ENCODE data around the gene ZMYND11.
"Not testable (repeated sequence)": the region's sequence is repeated elsewhere in the genome, so short reads cannot be mapped to it uniquely, and the experiment has no call there.

The ZMYND11 gene

DNA sequence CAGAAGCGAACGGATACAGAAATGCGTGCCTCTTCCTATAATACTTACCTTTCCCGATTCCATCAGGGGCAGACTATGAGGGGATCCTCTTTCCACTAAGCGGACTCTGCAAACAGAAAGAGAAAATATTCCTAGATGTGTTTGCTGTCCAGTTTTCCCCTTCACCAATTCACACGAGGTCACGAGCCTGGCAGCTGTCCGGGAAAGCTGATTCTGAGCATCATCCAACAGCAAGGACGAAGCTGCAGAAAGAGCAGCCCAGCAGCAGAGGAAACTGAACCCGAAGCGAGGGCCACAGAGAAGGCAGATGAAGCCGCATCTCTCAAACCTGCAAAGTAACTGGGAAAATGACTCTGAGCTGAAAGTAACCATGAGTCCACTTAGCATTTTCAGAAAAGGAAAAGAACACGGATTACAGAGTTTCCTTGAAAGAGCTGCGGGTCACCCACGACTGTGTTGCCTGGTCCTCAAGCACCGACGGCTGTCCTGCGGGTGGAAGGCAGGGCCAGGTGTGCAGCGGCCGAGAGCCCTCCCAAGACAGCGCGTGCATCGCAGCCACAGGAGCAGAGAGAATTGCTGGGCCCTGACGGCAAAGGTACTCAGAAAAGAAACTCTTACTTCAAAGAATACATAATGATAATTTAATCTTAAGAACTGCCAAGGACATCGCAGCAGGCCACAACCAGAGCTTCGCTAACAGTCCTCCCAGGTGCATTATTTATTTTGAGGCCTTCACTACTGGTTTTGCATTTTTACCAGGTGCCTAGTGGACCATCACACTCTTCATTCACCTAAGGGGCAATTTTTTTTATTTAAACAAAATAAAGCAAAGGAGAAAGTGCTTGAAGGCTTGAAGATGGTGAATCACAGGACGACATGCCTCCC, 153.3 kb downstream of the ZMYND11 start:
- no peak for DNase-seq

- DNase-seq, result no peak
Measured at GRCh38 chr10:289581-289980, 154.3 kb downstream of the ZMYND11 start.

DNA sequence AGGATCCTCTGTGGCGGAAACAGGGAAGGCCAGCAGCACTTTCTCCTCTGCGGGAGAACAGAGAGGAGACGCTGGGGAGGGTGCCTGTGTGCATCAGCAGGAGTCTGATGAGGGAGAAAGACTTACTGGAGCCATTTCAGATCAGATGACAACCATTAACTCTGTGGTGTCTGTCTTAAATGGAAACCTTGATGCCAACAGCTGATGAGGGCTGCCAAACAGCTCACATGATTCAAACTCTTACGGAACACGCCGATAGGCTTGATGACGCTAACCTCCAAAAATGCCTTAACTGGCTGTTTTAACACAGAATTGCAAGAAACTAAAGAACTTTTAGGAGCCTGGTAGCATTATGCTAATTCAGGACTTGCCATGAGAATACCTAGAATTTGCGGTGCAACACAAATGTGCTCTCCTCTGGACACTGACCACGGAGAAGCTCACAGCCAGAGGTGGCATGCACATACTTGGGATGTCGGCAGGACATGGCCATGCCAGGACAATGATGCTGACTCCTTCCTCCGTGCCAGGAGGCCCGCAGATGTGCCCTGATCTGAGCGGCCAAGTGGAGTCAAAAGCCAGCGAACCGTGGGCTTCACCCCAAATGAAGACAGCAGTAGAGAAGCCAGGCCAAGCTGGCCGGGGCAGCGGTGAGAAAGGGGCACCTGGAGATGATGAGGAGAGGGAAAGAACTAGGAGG, 154.9 kb downstream of the ZMYND11 start:
- no peak for DNase-seq

GRCh38 chr10:293636-294035, 158.4 kb downstream of the ZMYND11 start:
- DNase-seq, result no peak

DNA sequence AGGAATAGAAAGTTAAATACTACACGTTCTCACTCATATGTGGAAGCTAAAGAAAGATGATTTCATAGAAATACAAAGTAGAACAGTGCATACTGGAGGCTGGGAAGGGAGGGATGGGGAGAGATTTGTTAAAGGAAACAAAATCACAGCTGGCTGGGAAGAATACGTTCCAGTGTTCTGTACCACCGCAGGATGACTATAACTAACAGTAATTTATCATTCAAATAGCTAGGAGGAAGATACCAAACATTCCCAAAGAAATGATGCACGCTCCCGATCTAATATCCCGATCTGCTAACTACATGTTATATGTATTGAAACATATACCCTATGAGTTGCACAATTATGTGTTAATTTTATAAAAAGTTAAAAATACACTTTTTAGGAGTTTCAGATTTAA, 162.3 kb downstream of the ZMYND11 start:
- no peak for DNase-seq

DNA sequence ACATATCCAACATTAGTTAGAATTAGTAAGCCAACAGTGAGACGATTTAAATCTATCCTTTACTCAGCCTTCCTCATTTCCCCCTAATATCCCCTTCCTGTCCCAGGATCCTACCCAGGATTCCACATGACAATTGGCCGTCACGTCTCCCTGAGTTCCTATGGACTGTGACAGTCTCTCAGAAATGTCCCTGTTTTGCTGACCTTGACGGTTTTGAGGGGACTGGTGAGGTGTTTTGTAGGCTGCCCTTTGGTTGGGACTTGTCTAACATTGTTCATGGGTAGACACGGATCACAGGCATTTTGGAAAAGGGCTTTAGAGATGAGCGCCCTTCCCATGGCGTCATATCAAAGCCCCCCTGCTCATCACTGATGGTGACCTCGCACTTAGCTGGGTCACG, 162.8 kb downstream of the ZMYND11 start:
- no peak for DNase-seq

DNA sequence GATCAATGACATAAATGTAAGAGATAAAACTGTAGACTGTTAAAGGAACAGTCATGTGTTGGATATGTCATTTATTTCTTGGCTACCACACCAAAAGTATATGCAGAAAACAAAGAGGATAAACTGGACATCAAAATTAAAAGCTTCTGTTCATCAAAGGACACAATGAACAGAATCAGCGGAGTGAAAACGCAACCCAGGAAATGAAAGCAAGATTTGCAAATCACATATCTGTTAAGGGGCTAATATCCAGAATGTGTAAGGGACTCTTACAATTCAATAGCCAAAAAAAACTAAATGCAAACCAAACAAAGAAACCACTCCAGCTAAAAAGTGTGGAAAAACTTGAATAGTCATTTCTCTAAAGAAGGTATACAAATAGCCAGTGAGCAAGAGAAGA, 164.3 kb downstream of the ZMYND11 start:
- DNase-seq, result no peak

DNA sequence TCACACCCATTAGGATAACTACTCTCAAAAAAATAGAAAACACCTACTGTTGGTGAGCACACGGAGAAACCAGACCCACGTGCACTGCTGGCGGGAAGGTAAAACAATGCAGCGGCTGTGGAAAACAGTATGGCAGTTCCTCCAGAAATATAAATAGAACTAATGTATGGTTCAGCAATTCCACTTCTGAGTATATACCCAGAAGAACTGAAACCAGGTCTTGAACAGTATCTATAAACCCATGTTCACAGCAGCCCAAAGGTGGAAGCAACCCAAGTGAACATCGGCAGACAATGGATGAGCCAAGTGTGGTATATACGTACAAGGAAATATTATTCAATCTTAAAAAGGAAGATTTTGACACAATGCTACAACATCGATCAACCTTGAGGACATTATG, 164.7 kb downstream of the ZMYND11 start:
- DNase-seq, result no peak

GRCh38 chr10:300580-300979, 165.3 kb downstream of the ZMYND11 start:
- not testable (repeated sequence) for DNase-seq

DNA sequence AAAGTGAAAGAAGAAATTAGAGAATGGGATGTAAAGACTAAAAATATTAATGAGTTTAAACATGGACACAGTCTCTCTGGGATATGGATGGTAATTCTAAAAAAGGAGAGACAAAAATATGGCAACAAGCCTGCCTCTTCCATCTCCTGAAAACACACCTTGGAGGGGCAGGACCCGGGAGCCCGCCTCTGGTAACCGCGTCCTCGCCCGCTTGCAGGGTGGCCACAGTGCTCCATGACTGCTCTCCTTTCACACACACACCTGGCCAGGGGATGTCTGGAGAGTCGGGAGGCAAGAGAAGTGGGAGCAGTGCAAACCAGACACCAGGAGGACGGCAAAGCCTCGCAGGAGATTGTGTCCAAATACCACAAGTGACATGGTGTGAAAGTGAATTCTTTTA, 166.3 kb downstream of the ZMYND11 start:
- DNase-seq, result no peak

All from NCI-H1694 treated with DMSO at 0.1 percent for 48 hours (cell line).